Upper lobe of left lung (tissue), 4 donors: Measurements from ENCODE around the gene LRBA.

ENCODE experiments used
- CTCF ChIP-seq, 6 experiments: fragments of 450-650 bp in 4 of 6; fragments of 200-600 bp in 2 of 6; sonication (generic) in 2 of 6; IDR thresholded peaks; one replicate each; pipeline ENCODE4 v1.5.1; 2016 to 2019; ENCODE audit warnings: antibody characterized with exemption in 6 of 6
- EP300 ChIP-seq, 4 donors: sonication (generic); formaldehyde crosslinking; IDR thresholded peaks; one replicate each; pipeline ENCODE4 v1.5.1; 2017; ENCODE audit warnings: antibody characterized with exemption in 4 of 4, control low read depth in 2 of 4
- POLR2A ChIP-seq, 4 donors: fragments of 450-650 bp; IDR thresholded peaks; one replicate each; pipeline ENCODE4 v1.5.1; 2016 to 2017; ENCODE audit warnings: antibody characterized with exemption in 4 of 4, mild to moderate bottlenecking in 2 of 4
- POLR2AphosphoS5 ChIP-seq, 2 donors: sonication (generic); formaldehyde crosslinking; IDR thresholded peaks; one replicate each; pipeline ENCODE4 v1.5.1; 2017; ENCODE audit warnings: antibody characterized with exemption in 2 of 2

- TF ChIP-seq CTCF (IDR thresholded peaks at IDR 0.05) (no peak), POLR2AphosphoS5 (IDR thresholded peaks at IDR 0.05) (no peak), EP300 (IDR thresholded peaks at IDR 0.05) (no peak), POLR2A (IDR thresholded peaks at IDR 0.05) (no peak)
Measured at GRCh38 chr4:150694438-150694837, 320.6 kb downstream of the LRBA start.
